NOMO-1 treated with DMSO at 0.1 percent for 48 hours (cell line): ENCODE results near the gene ZNF684.
A peak's percentile ranks its signal among the peaks of the same experiment; 100 is the strongest.

Experiments used
- DNase-seq: peaks from one replicate; lab custom pipeline; 2025; ENCODE audit not compliant: unreplicated experiment; lab: John Stamatoyannopoulos, UW

The ZNF684 gene

GRCh38 chr1:40567825-40568224 lies 36.4 kb downstream of the ZNF684 start:
- DNase-seq, result no peak

GRCh38 chr1:40574805-40575204 lies 43.4 kb downstream of the ZNF684 start:
- peak; percentile 61 for DNase-seq

- DNase-seq, result no peak
Measured at GRCh38 chr1:40575336-40575735, 43.9 kb downstream of the ZNF684 start.

GRCh38 chr1:40582116-40582515 lies 50.7 kb downstream of the ZNF684 start:
- DNase-seq, result no peak

GRCh38 chr1:40583980-40584379 lies 52.5 kb downstream of the ZNF684 start:
- no peak for DNase-seq

- no peak for DNase-seq
Measured at GRCh38 chr1:40588586-40588985, 57.1 kb downstream of the ZNF684 start.

GRCh38 chr1:40592107-40592803 lies 60.8 kb downstream of the ZNF684 start:
- peak; percentile 53 for DNase-seq

- DNase-seq, result peak; percentile 15
Measured at GRCh38 chr1:40593449-40594186, 62.2 kb downstream of the ZNF684 start.

- peak; percentile 20 for DNase-seq
Measured at GRCh38 chr1:40594187-40594531, 62.7 kb downstream of the ZNF684 start.

- DNase-seq, result no peak
Measured at GRCh38 chr1:40595623-40596022, 64.2 kb downstream of the ZNF684 start.
